ENCODE measurements around the gene LDB3. TPM values are rescaled to one million over a fixed set of nuclear protein-coding genes. Genes with fewer than 3 reads are reported as not detected.

The LDB3 gene
- total RNA-seq, 1 experiment from 2014 or later, result 0.20 TPM

DNA sequence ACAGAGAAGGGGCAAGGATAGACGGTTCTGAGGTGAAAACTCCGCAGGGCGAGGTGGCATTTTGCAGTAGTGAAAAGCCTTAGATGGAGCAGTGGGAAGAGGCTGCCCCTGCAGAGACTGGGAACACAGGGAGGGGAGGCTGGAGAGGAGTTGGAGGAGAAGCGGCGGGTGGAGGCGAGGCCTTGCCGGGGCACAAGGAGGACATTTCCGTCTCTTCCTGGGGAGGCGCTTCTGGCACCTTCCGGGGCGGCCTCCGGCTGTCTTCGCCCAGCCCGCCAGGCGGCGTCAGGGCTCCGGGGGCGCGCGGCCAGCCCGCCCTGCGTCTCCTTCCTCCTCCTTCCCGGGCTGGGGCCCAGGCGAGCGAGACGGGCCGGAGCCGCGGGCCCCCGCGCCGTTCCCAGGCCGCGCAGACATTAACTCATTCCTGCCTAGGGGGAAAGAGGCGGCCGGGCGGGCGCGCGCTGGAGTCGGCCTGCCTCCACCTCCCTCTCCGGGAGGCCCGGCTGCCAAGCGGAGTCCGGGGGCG lies 42.7 kb downstream of the LDB3 start (continued):
- peak; percentile 91 for TF ChIP-seq POLR2AphosphoS5 (IDR thresholded peaks at IDR 0.05; ENCODE audit: low read depth, low read length)
- TF ChIP-seq EZH2phosphoT487 (IDR thresholded peaks at IDR 0.05; ENCODE audit: borderline replicate concordance), result no peak
- TF ChIP-seq ELF1 (IDR thresholded peaks at IDR 0.05; ENCODE audit: borderline replicate concordance, low read depth), result no peak
- TF ChIP-seq, protein P1, sequence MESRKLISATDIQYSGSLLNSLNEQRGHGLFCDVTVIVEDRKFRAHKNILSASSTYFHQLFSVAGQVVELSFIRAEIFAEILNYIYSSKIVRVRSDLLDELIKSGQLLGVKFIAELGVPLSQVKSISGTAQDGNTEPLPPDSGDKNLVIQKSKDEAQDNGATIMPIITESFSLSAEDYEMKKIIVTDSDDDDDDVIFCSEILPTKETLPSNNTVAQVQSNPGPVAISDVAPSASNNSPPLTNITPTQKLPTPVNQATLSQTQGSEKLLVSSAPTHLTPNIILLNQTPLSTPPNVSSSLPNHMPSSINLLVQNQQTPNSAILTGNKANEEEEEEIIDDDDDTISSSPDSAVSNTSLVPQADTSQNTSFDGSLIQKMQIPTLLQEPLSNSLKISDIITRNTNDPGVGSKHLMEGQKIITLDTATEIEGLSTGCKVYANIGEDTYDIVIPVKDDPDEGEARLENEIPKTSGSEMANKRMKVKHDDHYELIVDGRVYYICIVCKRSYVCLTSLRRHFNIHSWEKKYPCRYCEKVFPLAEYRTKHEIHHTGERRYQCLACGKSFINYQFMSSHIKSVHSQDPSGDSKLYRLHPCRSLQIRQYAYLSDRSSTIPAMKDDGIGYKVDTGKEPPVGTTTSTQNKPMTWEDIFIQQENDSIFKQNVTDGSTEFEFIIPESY (IDR thresholded peaks at IDR 0.05; ENCODE audit: extremely low read depth, insufficient replicate concordance, low read length), result peak; percentile 36
- peak; percentile 73 for TF ChIP-seq RAD21 (IDR thresholded peaks at IDR 0.05; ENCODE audit: low read depth)
- no peak for TF ChIP-seq POLR2A (IDR thresholded peaks at IDR 0.05; ENCODE audit: borderline replicate concordance, extremely low read depth, insufficient read depth, insufficient read length)
- TF ChIP-seq JUND (IDR thresholded peaks at IDR 0.05), result no peak
- TF ChIP-seq EGR1 (IDR thresholded peaks at IDR 0.05; ENCODE audit: low read depth), result peak; percentile 68
- TF ChIP-seq ZFX (IDR thresholded peaks at IDR 0.05), result peak; percentile 97
- no peak for TF ChIP-seq SP1 (IDR thresholded peaks at IDR 0.05; ENCODE audit: low read depth)
- no peak for TF ChIP-seq ZNF274 (IDR thresholded peaks at IDR 0.05; ENCODE audit: low read depth, low read length)
- no peak for TF ChIP-seq EZH2 (IDR thresholded peaks at IDR 0.05)
- TF ChIP-seq, protein P2, sequence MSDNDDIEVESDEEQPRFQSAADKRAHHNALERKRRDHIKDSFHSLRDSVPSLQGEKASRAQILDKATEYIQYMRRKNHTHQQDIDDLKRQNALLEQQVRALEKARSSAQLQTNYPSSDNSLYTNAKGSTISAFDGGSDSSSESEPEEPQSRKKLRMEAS (IDR thresholded peaks at IDR 0.05), result peak; percentile 68; the same call in 1 of the 2 replicates
- TF ChIP-seq CBX3 (IDR thresholded peaks at IDR 0.05; ENCODE audit: low read depth), result 0 out of 2 replicates have a peak, but pooled peaks have one; percentile 19
- TF ChIP-seq SRF (IDR thresholded peaks at IDR 0.05; ENCODE audit: low read depth), result no peak

All from HCT116 (cell line).